ENCODE data around the gene CACNB2.
"Not testable (repeated sequence)": the region's sequence is repeated elsewhere in the genome, so short reads cannot be mapped to it uniquely, and the experiment has no call there.

Gene CACNB2

GRCh38 chr10:18563003-18563726 lies 422.9 kb downstream of the CACNB2 start:
- Mint-ChIP-seq H3K4me1 (no peaks in the 10 kb centered on the region), H3K27ac (no peak overlapping the region), H3K36me3 (ENCODE audit: low read depth) (no peaks in the 10 kb centered on the region), H3K27me3 (ENCODE audit: low read depth) (no peaks in the 10 kb centered on the region), H3K4me3 (no peak overlapping the region), H3K9me3 (no peaks in the 10 kb centered on the region)
- TF ChIP-seq, protein P1, sequence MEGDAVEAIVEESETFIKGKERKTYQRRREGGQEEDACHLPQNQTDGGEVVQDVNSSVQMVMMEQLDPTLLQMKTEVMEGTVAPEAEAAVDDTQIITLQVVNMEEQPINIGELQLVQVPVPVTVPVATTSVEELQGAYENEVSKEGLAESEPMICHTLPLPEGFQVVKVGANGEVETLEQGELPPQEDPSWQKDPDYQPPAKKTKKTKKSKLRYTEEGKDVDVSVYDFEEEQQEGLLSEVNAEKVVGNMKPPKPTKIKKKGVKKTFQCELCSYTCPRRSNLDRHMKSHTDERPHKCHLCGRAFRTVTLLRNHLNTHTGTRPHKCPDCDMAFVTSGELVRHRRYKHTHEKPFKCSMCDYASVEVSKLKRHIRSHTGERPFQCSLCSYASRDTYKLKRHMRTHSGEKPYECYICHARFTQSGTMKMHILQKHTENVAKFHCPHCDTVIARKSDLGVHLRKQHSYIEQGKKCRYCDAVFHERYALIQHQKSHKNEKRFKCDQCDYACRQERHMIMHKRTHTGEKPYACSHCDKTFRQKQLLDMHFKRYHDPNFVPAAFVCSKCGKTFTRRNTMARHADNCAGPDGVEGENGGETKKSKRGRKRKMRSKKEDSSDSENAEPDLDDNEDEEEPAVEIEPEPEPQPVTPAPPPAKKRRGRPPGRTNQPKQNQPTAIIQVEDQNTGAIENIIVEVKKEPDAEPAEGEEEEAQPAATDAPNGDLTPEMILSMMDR (IDR thresholded peaks at IDR 0.05; ENCODE audit: unreplicated experiment in 3 of 3): no peak

GRCh38 chr10:18565006-18565405 lies 424.8 kb downstream of the CACNB2 start:
- no peak overlapping the region for H3K4me3 Mint-ChIP-seq
- TF ChIP-seq, protein P1 (IDR thresholded peaks at IDR 0.05; ENCODE audit: unreplicated experiment in 3 of 3): no peak
- no peak overlapping the region for H3K27ac Mint-ChIP-seq
- no peaks in the 10 kb centered on the region for H3K4me1 Mint-ChIP-seq
- no peaks in the 10 kb centered on the region for H3K27me3 Mint-ChIP-seq (ENCODE audit: low read depth)
- no peaks in the 10 kb centered on the region for H3K36me3 Mint-ChIP-seq (ENCODE audit: low read depth)
- no peaks in the 10 kb centered on the region for H3K9me3 Mint-ChIP-seq

- H3K27me3 Mint-ChIP-seq (ENCODE audit: low read depth): no peaks in the 10 kb centered on the region
- H3K9me3 Mint-ChIP-seq: no peaks in the 10 kb centered on the region
- H3K27ac Mint-ChIP-seq: no peak overlapping the region
- no peaks in the 10 kb centered on the region for H3K36me3 Mint-ChIP-seq (ENCODE audit: low read depth)
- TF ChIP-seq, protein P1 (IDR thresholded peaks at IDR 0.05; ENCODE audit: unreplicated experiment in 3 of 3): no peak
- H3K4me3 Mint-ChIP-seq: no peak overlapping the region
- H3K4me1 Mint-ChIP-seq: no peaks in the 10 kb centered on the region
Observed at GRCh38 chr10:18566177-18566576, 426.0 kb downstream of the CACNB2 start.

DNA sequence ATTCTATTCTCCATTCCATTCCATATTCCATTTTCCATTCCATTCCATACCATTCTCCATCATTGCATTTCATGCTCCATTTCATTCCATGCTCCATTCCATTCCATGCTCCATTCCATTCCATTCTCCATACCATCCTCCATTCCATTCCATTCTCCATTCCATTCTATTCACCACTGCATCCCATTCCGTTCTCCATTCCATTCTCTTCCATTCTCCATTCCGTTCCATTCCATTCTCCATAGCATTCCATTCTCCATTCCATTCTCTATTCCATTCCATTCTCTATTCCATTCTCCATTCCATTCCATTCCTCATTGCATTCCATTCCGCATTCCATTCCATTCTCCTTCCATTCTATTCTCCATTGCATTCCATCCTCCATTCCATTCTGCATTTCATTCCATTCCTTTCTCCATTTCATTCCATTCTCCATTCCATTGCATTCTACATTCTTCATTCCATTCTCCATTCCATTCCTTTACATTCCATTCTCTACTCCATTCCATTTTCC lies 427.2 kb downstream of the CACNB2 start:
- no peak overlapping the region for H3K27ac Mint-ChIP-seq
- no peaks in the 10 kb centered on the region for H3K36me3 Mint-ChIP-seq (ENCODE audit: low read depth)
- no peaks in the 10 kb centered on the region for H3K9me3 Mint-ChIP-seq
- H3K4me3 Mint-ChIP-seq: no peak overlapping the region
- H3K27me3 Mint-ChIP-seq (ENCODE audit: low read depth): no peaks in the 10 kb centered on the region
- TF ChIP-seq, protein P1 (IDR thresholded peaks at IDR 0.05; ENCODE audit: unreplicated experiment in 3 of 3): no peak
- H3K4me1 Mint-ChIP-seq: no peaks in the 10 kb centered on the region

DNA sequence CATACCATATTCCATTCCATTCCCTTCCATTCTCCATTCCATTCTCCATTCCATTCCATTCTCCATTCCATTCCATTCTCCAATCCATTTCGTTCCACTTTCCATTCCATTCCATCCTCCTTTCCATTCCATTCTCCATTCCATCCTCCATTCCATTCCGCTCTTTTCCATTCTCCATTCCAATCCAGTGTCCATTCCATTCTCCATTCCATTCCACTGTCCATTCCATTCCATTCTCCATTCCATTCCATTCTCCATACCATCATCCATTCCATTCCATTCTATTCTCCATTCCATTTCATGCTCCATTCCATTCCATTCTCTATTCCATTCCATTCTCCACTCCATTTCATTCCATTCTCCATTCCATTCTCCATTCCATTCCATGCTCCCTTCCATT lies 430.2 kb downstream of the CACNB2 start:
- H3K4me3 Mint-ChIP-seq; H3K36me3 Mint-ChIP-seq (ENCODE audit: low read depth); H3K4me1 Mint-ChIP-seq: not testable (repeated sequence)

GRCh38 chr10:18571076-18571475 lies 430.9 kb downstream of the CACNB2 start:
- H3K27me3 Mint-ChIP-seq (ENCODE audit: low read depth): no peaks in the 10 kb centered on the region
- H3K9me3 Mint-ChIP-seq: peaks cover 4% of the 10 kb centered on the region
- no peaks in the 10 kb centered on the region for H3K4me1 Mint-ChIP-seq
- peaks cover 15% of the 10 kb centered on the region for H3K36me3 Mint-ChIP-seq (ENCODE audit: low read depth)
- H3K27ac Mint-ChIP-seq: no peak overlapping the region
- TF ChIP-seq, protein P1 (IDR thresholded peaks at IDR 0.05; ENCODE audit: unreplicated experiment in 3 of 3): no peak
- no peak overlapping the region for H3K4me3 Mint-ChIP-seq

More for the DNA sequence above, 430.2 kb downstream of the CACNB2 start:
- not testable (repeated sequence) for H3K27me3 Mint-ChIP-seq (ENCODE audit: low read depth); H3K27ac Mint-ChIP-seq; H3K9me3 Mint-ChIP-seq
